ENCODE results near the gene RFTN1.

Gene RFTN1

DNA sequence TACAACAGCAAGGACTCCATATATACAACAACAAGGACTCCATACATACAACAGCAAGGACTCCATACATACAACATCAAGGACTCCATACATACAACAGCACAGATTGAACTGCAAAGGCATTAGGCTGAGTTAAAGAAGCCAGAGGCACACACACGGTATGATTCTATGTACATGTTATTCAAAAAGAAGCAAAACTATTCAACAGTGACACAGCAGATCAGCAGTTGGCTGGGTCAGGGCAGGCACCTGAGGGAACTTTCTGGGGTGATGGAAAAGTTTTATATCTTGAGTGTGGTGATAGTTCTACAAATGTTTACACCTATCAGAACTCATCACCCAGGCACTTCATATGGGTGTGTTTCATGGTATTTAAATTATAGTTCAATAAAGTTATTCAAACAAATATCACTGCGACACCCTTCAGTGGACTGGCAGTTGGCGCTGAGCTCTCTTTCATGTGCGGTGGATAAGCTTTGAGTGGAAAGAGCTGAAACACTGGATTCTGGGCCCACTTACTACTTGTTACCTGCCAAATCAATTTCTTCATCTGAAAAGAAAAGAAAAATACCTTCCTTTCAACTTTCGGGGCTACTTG is 28.0 kb downstream of the RFTN1 start:
- no peak for DNase-seq

DNA sequence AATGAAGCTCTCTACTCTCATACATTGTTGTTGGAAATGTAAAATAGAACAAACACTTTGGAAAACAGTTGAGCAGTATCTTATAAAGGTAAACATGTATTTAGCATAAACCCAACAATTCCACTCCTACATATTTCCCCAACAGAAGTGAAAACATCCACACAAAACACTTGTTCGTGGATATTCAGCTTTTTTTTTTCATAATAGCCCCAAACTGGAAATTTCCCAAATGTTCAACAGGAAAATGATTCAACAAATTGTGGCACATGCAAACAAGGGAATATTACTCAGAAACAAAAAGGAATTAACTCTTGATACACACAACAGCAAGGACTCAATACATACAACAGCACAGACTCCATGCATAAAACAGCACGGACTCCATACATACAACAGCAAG is 28.5 kb downstream of the RFTN1 start:
- DNase-seq: no peak

DNA sequence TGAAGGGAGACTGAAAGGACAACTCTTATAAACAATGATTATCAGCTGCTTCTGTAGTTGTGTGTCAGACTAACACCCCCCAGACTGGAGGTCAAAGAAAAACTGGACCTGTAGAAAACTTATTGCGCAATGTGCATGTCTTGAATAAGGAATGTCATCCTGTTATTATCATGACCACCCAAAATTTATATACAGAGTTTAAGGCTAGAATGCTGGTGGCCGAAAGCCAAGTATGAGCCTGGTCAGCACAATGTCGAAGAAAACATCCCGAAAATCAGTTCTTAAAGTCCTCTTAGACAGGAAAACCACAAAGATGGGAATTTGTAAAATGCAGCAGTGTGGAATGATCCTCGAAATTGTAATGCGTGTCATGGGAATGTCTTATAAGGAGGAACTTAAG is 29.3 kb downstream of the RFTN1 start:
- DNase-seq: no peak

DNA sequence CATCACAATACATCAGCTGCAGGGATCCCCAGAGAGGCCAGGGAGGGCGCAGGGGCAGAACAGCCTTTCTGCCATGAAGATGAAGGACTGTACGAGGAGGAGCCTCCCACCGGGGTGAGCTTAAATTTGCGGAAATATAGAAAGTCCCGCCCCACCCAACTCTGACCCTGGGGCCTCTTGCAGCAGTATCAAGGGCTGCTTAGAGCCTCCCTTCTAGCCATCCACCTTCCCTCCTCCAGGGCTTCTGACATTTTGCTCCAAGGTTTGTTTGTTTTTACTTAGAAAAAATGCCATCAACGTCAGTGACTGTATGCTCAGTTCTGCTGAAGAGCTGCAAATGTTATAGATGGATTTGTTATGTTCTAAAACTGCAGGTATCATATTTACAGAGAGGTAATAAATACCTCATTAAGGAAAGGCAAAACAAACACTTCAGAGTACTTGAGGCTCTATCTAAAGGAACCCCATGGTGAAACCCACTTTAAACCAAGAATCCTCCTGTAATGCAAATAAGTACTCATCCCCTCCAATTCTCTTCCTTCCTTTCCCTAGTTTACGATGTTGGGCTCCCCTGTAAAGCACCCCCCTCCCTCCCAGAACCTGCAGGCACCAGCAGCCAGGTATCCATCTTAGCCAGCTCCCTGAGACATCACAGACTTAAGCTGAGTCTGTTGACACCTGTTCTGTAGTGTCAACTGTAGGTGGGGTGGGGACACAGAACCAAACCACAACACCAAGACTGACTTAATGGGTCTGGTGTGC is 30.5 kb downstream of the RFTN1 start:
- peak; percentile 3 to 41 (median 24) for DNase-seq

DNA sequence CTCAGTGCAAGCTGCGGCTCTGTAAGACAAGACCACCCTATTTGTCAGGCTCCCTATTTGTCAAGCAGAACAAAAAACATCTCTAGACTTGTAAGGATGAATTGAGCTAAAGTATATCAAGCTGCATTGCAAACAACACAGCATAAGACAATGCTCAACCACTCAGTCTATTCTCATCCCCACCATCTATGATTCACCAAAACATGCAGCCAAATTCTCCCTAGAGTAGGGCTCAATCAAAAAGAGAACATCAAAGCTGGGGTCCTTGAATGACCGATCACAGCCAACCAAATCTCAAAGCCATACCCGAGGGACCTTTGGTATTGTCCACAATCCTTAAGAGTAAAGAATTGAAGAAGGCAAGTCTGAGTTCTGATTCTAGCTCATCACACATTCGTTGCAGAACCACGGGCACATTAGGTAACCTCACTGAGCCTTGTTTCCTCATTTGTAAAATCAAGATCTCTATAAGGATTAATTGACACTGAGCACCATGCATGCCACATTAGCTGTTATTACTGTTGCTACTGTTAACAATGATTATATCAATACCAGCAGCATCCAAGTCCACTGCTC is 31.2 kb downstream of the RFTN1 start:
- no peak for DNase-seq

DNA sequence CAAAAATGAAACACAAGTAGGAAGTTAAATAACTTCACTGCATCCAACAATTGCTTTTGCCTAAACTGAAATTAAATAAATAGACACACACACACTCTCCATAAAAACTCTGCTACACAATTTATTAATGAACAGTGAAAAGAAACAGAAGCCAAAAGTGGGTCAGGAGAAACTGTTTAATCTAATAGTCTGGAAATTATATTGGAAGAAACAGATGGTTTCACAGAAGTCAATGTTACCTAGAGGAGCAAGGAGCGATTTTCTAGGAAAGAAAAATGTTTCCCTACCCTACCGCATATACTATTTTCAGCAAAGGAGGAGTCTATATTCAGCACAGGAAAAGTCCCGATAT is 32.0 kb downstream of the RFTN1 start:
- no peak for DNase-seq

DNA sequence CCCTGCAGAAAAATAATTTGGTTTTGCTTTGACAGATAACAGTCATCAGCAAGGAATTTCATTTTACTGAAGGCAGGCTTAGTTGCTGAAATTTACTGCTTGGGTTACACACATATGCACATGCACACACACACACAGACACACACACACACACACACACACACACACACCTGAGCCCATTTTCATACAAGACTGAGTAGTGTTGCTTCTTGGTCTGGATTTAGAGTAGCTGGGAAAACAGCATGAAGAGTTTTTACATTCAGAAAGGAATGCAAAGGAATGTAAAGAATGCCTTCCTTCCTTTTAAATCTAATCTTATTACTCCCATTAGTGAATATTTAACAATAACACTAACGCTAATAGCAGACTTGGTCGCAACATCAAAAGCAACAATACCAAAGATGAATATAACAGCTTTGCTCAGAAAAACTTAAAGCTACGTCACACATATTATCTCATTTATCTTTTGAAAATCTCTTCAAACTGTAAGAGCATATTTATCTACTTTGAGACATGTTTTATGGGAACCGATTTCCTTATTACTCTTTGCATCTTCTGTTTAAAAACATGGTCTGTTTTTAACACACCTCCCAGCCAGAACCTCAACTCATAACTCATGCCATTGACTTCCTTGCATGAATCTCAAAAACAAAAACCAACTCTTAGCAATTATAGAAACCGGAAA is 32.5 kb downstream of the RFTN1 start:
- peak in 3 of 6 experiments; percentile 48 to 58 (median 51) for DNase-seq

DNA sequence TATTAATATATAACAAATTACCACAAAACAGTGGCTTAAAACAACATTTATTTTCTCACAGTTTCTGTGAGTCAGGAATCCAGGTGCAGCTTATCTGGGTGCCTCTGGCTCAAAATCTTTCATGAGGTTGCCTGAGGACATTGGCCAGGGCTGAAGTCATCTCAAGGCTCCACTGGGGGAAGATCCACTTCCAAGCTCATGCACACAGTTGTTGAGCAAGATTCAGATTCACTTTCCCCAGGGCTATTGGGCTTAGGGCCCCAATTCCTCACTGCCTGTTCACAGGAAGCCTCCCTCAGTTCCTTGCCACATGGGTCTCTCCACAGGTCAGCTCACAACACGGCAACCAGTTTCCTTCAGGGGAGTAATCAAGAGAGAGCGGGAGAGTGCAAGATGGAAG is 35.0 kb downstream of the RFTN1 start:
- DNase-seq: no peak

DNA sequence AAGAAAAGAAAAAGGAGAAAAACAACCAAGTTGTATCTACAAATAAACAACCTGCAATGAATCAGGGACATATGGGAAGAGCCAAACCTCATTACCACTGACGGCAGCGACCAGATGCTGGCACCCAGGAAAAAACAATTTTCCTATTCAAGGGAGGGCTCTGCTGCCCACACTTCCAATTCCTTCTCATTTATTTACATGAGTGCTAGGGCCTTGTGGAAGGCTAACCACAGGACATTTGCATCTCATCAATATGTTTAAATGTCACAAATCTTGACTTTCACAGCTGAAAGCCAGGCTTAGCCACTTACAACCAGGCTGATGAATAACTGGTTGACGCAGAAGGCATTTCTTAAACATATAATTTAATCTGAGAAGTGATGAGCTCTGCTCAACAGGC is 36.0 kb downstream of the RFTN1 start:
- DNase-seq: no peak

DNA sequence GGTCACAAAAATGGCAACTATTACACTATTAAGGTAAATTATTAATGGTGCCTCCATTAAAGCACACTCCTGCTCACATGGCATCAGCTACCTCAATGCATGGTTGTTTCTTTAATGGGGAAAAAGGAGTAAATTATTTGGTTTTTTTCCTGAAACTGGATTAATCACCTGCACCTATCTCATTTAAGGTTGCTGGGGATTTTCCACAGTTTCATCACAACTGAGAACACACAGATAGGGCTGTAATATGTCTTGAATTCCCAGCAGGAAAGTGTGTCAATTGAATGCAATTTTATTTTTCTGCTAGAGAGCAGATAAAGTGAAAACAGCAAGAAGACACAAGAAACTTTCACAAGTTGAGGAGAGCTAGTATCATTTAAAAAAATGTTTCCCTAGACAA is 36.4 kb downstream of the RFTN1 start:
- DNase-seq: no peak

DNA sequence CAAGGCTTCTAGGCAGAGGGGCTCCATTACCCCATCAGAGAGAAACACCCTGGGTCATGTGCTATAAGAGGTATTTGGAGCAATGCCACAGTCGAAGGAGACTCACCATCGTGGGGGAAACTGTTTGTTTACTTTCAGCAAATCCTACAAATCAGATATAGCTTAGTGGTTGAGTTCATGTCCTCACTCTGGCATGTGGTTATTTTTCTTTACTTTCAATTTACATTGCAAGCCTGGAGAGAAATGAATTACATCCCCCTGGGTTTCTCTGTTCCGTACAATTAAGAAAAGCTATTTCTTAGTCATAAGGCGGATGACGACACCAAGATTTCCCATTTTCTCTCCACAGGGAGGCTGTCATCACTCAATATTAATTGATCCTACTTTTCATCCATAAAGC is 36.9 kb downstream of the RFTN1 start:
- no peak for DNase-seq

DNA sequence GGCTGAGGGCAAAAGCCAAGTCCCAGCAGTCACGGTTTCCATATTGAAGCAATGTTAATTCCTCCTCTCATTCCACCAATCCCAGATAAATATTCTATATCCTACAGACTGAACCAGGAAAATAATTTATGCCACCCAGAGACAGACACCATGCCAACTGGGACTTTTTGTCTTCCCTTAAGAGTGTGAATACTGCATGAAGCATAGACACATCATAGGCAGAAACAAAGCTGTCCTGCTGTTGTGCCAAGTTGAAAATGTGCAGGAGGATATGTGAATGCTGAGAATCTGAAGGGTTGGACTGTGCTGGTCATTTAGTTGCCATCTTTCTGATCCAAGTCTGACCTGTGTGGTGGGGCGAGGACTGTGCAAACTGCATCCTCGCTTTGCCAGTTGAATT is 37.7 kb downstream of the RFTN1 start:
- DNase-seq: no peak

DNA sequence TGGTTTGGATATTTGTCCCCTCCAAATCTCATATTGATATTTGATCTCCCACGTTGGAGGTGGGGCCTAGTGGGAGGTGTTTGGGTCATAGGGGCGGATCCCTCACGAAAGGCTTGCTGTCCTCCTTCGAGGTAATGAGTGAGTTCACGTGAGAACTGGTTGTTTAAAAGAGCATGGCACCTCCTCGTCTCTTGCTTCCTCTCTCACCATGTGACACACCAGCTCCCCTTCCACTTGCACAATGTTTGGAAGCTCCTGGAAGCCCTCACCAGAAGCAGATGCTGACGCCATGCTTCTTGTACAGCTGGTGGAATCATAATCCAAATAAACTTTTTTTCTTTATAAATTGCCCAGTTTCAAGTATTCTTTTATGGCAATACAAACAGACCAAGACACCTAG is 38.6 kb downstream of the RFTN1 start:
- DNase-seq: no peak

DNA sequence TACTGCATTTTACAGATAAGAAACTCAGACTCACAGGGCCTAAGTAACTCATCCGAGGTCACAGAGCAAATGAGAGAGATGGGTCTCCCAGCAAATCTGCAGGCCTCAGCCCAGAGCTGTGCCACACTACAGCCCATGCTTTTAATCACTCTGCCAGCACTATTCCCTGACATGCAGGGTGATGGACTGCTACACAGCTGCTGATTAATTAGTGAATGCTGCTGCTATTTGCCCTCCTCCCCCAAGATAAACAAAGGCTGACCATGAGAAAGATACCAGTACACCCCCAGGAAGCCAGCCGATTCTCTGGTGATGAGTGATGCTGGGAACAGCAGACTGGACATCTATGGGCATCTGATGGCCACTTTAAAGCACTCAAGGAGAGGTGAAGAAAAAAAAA is 39.3 kb downstream of the RFTN1 start:
- no peak for DNase-seq

DNA sequence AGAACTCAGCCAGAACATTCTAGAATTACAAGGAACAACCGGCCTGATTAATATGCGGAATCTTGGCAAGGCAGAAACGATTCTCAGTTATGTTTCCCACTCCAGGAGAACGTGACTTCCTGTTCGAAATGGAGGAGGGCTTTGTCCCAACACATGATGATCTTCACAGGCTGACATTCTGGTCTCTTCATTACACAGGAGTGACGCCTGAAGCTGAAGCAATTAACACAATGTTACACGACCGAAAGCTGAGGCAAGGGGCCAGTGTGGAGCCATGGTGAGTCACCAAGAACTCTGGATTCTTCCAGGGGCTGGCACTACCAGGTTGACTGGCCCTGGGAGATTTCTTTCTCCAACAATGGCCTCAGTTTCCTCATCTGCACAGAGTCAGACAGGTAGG is 40.9 kb downstream of the RFTN1 start:
- no peak for DNase-seq

DNA sequence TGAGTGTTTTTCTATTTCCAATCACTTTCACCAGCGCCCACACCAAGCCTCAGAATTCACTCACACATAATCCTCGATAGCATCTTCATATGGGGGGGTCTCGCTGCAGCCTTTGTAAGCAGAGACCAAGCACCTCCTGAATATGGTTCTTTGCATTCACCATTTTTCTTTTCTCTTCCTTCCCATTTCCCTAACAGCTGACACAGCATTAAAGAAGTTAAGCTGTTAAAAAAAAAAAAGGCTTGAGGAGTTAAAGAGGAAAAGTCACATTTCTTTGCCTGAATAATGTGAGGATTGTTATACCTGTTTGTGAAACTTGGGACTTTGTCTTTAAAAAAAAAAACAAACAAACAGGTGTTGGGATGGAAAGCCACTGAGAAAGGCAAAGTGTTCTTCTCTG is 41.6 kb downstream of the RFTN1 start:
- DNase-seq: no peak

DNA sequence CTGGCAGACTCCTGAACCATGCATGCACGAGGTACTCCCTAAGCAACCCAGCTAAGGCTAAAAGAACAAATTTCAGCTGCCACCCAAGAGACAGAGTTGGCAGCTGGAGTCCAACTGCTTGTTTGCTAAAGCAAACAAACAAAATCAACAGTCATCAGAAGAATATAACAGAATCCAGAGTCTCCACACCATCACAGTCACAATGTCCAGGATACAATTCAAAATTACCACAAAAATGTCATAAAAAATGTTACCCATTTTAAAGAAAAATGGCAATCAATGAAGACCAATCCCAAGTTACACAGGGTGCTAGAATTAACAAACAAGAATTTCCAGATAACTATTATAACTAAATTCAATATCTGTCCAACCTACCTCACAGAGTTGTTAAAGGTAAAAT is 42.9 kb downstream of the RFTN1 start:
- DNase-seq: no peak

DNA sequence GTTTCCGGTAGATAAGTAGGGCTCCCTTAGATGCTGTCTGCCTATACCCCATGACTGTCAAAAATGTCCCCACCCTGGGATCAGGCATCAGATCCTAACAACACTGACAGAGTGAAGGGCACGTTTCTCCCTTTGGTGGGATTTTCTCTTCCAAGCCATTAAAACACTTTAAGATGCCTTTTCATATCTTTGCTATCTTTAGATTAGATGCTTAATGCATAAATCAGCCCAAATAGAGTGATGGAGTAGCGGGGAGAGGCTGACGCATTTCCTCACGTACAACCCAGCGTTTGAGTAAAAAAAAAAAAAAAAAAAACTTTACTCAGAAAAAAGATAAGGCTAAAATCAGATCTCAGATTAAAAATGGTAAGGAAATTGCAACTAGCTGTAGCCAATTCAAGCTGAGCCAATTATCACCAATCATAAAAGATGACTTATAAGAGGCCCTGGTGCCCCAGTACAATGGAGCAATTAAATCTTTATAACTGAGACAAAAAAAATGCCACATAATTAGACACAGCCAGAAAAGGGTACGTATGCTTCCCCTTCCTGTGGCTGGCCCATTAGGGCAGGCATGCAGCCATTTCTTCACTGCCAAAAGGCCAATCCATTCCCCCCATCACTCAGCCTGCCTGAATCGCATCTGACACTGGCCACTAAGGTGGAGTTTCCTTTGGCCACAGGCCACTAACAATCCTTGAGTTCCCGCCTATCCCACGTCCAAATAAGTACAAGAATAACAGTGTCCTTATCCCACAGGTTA is 45.0 kb downstream of the RFTN1 start:
- DNase-seq: peak in 5 of 6 experiments; percentile 21 to 75 (median 68)

DNA sequence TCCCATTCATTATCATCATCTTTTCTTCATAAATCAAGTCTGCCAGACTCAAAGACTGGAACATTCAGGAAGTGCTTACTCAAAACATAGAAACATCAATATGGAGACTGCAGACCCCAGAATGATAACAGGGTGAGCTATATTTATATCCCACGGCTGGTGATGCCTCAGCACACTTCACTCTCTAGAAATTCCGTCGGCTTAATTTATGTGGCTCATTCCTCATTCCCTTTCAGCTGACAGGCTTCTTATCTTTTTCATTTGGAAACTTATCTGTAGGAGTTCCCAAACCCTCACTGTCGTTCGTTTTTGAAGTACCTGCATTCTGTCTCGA is 45.5 kb downstream of the RFTN1 start:
- peak in 1 of 6 experiments; percentile 42 for DNase-seq

DNA sequence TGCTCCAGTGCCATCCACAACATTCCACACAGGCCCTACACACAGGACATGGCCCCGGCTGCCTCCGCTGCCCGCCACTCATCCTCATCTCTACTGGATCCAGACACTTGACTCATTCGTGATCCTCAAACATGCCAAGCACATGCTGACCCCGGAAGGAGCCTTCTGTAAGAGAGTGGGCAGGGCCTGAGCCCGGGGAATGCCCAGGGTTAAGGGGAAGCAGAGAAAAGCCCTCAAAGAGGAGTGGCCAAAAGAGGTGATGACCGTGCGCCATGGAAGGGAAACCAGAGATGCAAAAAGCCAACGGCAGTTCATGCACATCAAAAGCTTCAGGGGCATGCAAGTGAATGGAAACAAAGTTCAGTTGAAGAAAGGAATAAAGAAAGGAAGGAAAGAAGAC is 46.1 kb downstream of the RFTN1 start:
- peak; percentile 5 to 48 (median 40) for DNase-seq

DNA sequence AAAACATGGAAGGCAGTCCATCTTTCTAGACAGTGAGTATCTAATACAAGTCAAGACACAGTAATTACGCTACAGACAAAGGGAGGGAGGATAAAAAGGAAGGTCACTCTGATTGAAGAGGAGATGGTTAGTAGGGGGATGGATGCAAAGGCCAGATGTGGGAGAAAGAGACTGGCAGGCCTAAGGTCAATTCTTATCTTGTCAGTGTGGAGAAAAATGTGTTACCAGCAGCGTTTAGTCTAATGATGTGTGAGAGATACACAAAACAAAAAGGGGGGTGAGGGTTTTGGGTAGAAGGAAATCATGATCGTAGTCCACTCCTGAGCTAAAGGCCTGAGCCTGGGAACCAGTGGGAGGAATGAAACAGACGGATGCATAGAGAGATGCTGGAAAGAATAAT is 46.7 kb downstream of the RFTN1 start:
- DNase-seq: no peak

DNA sequence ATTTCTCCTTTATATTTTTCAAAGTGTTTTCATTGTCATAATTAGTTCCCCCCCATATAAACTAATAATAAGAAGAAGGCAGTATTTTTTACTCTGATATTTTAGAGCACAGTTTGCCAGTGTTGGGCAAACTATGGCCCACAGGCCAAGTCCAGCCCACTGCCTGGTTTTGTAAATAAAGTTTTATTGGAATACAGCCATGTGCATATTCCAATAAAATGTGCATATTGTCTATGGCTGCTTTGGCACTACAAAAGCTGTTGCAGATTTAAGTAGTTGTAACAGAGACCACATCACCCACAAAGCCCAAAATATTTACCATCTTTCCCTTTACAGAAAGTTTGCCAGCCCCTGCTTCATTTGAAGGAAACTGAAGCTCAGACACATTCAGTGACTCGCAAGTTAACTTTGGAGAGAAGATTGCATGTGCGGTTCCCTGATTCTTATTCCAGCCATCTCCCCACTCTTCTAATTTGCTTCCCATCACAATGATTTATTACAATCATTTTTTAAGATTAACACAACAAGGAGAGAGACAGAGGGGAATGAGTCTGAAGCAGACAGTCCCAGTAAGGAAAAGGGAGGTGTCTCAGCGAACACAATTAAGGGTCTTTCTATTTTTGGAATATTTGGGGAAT is 48.9 kb downstream of the RFTN1 start:
- DNase-seq: no peak

DNA sequence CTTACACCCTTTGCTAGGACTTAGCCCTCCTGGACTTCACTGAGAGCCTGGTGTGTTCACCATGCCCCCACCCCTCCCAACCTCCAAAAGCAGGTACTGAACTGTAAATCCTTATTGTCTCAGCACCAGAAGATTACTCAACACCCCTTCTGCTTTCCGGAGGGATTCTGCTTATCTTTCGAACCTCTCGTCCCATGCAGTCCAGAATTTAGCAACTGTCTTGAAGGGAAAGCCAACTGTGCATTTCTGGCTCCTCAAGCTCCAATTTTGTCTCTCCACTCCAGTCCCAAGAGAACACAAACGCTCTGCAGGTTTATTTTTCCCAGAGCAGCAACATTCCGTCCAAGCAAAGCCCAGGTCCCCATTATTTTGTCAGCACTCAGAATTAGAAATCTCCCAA is 49.6 kb downstream of the RFTN1 start:
- DNase-seq: no peak

Measured in stimulated activated naive CD4-positive, alpha-beta T cell (primary cell).